ENCODE measurements around the gene ATP6AP1.

GRCh38 chrX:154444755-154445246 lies 16.3 kb downstream of the ATP6AP1 start:
- TF ChIP-seq CTCF (conservative IDR thresholded peaks at IDR 0.05 in 1 of 2, IDR thresholded peaks at IDR 0.05 in 1 of 2; ENCODE audit: low read depth in 1 of 2, low read length in 2 of 2), result no peak
- TF ChIP-seq EZH2 (IDR thresholded peaks at IDR 0.05; ENCODE audit: low read length, missing control alignments), result no peak
